ENCODE measurements around the gene MBNL2. TPM values are rescaled to one million over a fixed set of nuclear protein-coding genes. Genes with fewer than 3 reads are reported as not detected.

The MBNL2 gene
- total and polyA plus RNA-seq, 10 of the 15 experiments (the other 5 are each of a cell fraction or from before 2014, with no cell fraction given), result 1.6 to 9.7 (median 6.7) TPM

DNA sequence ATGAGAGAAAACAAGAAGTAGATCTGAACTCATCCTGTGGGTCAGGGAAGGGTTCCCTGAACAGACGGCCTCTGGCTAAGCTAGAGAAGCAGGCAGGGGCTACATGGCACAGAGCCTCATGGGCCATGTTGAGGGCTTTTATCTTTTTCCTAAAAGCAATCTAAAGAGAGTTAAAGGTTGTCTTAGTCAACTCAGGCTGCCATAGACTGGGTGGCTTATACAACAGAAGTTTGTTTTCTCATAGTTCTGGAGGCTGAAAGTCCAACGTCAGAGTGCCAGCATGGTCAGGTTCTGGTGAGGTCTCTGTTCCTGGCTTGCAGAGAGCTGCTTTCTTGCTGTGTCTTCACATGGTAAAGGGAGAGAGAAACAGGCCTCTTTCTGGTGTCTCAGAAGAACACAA lies 2.9 kb upstream of the MBNL2 start:
- Histone ChIP-seq H3K4me3 (no peak overlapping the region), H3K4me2 (ENCODE audit: control insufficient read depth, insufficient read depth) (no peak overlapping the region), H4K20me1 (ENCODE audit: control insufficient read depth, insufficient read depth) (no peaks in the 10 kb centered on the region), H3K36me3 (ENCODE audit: control insufficient read depth in 2 of 2, insufficient read depth in 2 of 2, low read length in 1 of 2) (no peaks in the 10 kb centered on the region), H3K27ac (ENCODE audit: control insufficient read depth, insufficient read depth) (no peak overlapping the region), H2AFZ (ENCODE audit: control insufficient read depth, low read depth, low read length) (no peak overlapping the region), H3K9ac (ENCODE audit: control insufficient read depth, insufficient read depth, low read length) (no peak overlapping the region), H3K27me3 (replicated peaks in 1 of 2; ENCODE audit: control insufficient read depth in 2 of 2, insufficient read depth in 2 of 2, low read length in 1 of 2) (no peaks in the 10 kb centered on the region), H3K4me1 (ENCODE audit: control insufficient read depth, insufficient read depth, low read length) (peaks cover 11% of the 10 kb centered on the region), H3K9me3 (replicated peaks; ENCODE audit: control insufficient read depth, insufficient read depth, low read length) (no peaks in the 10 kb centered on the region), H3K79me2 (ENCODE audit: control insufficient read depth, insufficient read depth, low read length) (peaks cover 21% of the 10 kb centered on the region)
- FAIRE-seq, result no peak
- ChIA-PET SMC1A (ENCODE audit: uncharacterized antibody, unreplicated experiment) (interaction anchor here (0.9 to 1.1 kb wide), 3 partner anchors 8 to 66 kb away, joined by 3 to 4 read pairs (median 3); no protein-coding TSS in a partner anchor), CTCF (no interaction called here), POLR2A (no interaction called here), RAD21 (ENCODE audit: unreplicated experiment) (interaction anchor here (1.1 kb wide), 1 partner anchor 14 kb away, joined by 4 read pairs; no protein-coding TSS in a partner anchor)
- in situ Hi-C loops (cut with MboI), result no loop called here
- no peak for ATAC-seq
- WGBS (ENCODE audit: insufficient coverage, insufficient replicate concordance, low lambda C conversion rate, missing lambda C conversion rate), result 50% methylated on average over 2 of the region's 2 CpGs
- DNase-seq (ENCODE audit: low read depth, low spot score), result no peak
- BruUV-seq (replicated peaks), result no TSS peak
- intact Hi-C loops (cut with micrococcal nuclease; ENCODE audit: unreplicated experiment), result no loop called here
- TF ChIP-seq, protein P1, sequence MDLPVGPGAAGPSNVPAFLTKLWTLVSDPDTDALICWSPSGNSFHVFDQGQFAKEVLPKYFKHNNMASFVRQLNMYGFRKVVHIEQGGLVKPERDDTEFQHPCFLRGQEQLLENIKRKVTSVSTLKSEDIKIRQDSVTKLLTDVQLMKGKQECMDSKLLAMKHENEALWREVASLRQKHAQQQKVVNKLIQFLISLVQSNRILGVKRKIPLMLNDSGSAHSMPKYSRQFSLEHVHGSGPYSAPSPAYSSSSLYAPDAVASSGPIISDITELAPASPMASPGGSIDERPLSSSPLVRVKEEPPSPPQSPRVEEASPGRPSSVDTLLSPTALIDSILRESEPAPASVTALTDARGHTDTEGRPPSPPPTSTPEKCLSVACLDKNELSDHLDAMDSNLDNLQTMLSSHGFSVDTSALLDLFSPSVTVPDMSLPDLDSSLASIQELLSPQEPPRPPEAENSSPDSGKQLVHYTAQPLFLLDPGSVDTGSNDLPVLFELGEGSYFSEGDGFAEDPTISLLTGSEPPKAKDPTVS (IDR thresholded peaks at IDR 0.05; ENCODE audit: low read depth, low read length), result no peak
- no peak for TF ChIP-seq CEBPB (IDR thresholded peaks at IDR 0.05; ENCODE audit: borderline replicate concordance in 1 of 2, low read depth in 2 of 2, low read length in 2 of 2)
- TF ChIP-seq IKZF2 (IDR thresholded peaks at IDR 0.05), result no peak
- TF ChIP-seq, protein P2, sequence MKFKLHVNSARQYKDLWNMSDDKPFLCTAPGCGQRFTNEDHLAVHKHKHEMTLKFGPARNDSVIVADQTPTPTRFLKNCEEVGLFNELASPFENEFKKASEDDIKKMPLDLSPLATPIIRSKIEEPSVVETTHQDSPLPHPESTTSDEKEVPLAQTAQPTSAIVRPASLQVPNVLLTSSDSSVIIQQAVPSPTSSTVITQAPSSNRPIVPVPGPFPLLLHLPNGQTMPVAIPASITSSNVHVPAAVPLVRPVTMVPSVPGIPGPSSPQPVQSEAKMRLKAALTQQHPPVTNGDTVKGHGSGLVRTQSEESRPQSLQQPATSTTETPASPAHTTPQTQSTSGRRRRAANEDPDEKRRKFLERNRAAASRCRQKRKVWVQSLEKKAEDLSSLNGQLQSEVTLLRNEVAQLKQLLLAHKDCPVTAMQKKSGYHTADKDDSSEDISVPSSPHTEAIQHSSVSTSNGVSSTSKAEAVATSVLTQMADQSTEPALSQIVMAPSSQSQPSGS (IDR thresholded peaks at IDR 0.05; ENCODE audit: low read length), result no peak
- TF ChIP-seq, protein P3, sequence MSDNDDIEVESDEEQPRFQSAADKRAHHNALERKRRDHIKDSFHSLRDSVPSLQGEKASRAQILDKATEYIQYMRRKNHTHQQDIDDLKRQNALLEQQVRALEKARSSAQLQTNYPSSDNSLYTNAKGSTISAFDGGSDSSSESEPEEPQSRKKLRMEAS (IDR thresholded peaks at IDR 0.05; ENCODE audit: low read depth, low read length), result no peak
- no peak for TF ChIP-seq CEBPZ (IDR thresholded peaks at IDR 0.05; ENCODE audit: low read depth, low read length)
- TF ChIP-seq RAD21 (IDR thresholded peaks at IDR 0.05; ENCODE audit: insufficient read depth, low read depth, low read length), result no peak
- no peak for TF ChIP-seq BACH1 (IDR thresholded peaks at IDR 0.05; ENCODE audit: borderline replicate concordance)
- TF ChIP-seq CHD1 (IDR thresholded peaks at IDR 0.05; ENCODE audit: low read depth, low read length), result no peak
- no peak for TF ChIP-seq ZSCAN29 (IDR thresholded peaks at IDR 0.05)
- TF ChIP-seq RCOR1 (conservative IDR thresholded peaks at IDR 0.05; ENCODE audit: low read depth, low read length), result no peak
- TF ChIP-seq PAX5 (IDR thresholded peaks at IDR 0.05; ENCODE audit: borderline replicate concordance, low read depth, low read length), result no peak
- no peak for TF ChIP-seq E2F8 (IDR thresholded peaks at IDR 0.05; ENCODE audit: low read depth, partially characterized antibody)
- TF ChIP-seq RUNX3 (IDR thresholded peaks at IDR 0.05; ENCODE audit: low read length), result no peak
- TF ChIP-seq POLR2AphosphoS2 (IDR thresholded peaks at IDR 0.05; ENCODE audit: low read depth, low read length), result no peak
- no peak for TF ChIP-seq DPF2 (IDR thresholded peaks at IDR 0.05)

Data from GM12878 (cell line).